GM19395 (cell line): ENCODE measurements around the gene SPAG17.

Source experiments
- ATAC-seq: cut with Tn5 transposase; IDR thresholded peaks from one replicate; pipeline ENCODE4 v1.9.1; 2021; ENCODE audit warnings: mild to moderate bottlenecking, moderate library complexity; ENCODE audit not compliant: unreplicated experiment

SPAG17 gene

DNA sequence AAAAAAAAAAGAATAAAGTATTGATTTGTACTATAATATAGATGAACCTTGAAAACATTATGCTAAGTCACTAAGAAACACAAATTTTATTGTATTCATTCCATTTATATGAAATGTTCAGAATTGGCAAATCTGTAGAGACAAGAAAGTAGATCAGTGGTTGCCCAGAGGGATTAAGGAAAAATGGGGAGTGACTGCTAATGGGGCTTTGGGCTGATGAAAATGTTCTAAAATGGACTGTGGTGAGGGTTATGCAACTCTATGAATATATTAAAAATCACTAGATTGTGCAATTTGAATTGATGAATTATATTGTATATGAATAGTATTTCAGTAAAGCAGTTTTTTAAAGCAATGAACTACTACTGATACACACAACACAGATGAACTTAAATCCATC is 265.7 kb downstream of the SPAG17 start:
- no peak for ATAC-seq

GRCh38 chr1:117911051-117911450 is 274.0 kb downstream of the SPAG17 start:
- no peak for ATAC-seq

GRCh38 chr1:117905019-117905418 is 280.0 kb downstream of the SPAG17 start:
- ATAC-seq = no peak

DNA sequence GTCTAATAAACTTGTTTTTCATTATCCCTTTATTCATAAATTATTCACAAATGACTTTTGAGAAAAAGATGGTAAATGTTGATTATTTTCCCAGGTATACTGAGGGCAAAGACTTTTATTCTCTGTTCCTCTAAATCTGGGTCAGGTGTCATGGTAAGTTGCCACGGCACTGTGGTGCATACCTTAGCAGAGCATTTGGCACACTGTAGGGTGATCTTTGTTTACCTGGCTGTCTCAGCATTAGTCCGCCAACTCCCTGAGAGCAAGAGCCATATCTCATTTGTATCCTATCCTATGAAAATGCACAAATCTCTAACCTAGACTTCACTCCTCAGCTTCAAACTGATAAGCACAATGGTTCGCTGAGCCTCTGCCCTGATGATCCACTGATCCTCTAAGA is 280.5 kb downstream of the SPAG17 start:
- ATAC-seq = no peak
